GM12875 (cell line): ENCODE measurements around the gene FGD5.

Source experiments
- H3K4me3 ChIP-seq: one replicate; pipeline ENCODE4 v1.5.1; 2011; ENCODE audit warnings: low read depth, low read length, control low read depth
- TF ChIP-seq, protein P1 (sequence below): IDR thresholded peaks from 2 replicates; pipeline ENCODE4 v1.5.1; 2011; ENCODE audit warnings: low read depth, mild to moderate bottlenecking, control low read depth, inconsistent platforms, low read length, moderate library complexity, borderline replicate concordance; ENCODE audit not compliant: insufficient read depth

The FGD5 gene

DNA sequence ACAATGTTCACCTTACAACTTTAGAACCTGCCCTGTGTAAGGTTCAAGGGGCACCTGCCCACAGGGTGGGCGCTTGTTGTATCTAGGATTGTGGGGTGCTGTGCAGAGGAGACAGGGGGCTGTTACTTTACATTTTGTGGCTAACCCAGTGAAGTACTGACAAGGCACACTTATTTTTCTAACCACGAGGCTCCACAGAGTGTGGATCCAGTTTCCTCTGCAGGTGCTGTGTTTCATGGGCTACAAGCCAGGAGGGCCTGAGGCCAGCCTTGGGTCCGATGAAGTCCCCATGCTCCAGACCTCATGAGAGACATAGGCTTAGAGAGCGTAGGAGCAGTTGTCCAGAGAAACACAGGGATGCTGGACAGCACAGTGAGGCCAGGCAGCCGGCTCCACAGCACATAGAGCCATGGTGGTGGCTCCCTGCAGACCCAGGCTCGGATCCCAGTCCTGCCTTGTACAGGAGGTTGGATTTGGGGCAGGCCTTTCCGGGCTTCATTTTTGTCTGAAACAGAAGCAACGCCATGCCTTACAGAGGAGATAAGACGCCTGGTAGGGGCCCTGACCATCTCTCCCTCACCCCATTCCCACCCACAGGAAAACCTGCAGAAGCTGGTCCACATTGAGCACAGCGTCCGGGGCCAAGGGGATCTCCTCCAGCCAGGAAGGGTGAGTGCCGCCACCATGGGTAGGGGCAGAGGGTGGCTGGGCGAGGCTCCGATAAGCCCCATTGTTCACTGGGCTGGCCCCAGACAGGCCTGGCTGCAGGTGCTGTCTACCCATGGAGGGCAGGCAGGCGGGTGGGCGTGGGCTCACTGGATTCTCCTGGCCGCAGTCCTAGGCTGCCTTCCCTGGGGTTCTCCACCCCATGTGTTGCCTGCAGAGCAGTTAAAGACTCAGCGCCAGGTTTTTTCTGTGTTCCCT, 88.5 kb downstream of the FGD5 start:
- no peak overlapping the region for H3K4me3 ChIP-seq
- TF ChIP-seq, protein P1, sequence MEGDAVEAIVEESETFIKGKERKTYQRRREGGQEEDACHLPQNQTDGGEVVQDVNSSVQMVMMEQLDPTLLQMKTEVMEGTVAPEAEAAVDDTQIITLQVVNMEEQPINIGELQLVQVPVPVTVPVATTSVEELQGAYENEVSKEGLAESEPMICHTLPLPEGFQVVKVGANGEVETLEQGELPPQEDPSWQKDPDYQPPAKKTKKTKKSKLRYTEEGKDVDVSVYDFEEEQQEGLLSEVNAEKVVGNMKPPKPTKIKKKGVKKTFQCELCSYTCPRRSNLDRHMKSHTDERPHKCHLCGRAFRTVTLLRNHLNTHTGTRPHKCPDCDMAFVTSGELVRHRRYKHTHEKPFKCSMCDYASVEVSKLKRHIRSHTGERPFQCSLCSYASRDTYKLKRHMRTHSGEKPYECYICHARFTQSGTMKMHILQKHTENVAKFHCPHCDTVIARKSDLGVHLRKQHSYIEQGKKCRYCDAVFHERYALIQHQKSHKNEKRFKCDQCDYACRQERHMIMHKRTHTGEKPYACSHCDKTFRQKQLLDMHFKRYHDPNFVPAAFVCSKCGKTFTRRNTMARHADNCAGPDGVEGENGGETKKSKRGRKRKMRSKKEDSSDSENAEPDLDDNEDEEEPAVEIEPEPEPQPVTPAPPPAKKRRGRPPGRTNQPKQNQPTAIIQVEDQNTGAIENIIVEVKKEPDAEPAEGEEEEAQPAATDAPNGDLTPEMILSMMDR: no peak

DNA sequence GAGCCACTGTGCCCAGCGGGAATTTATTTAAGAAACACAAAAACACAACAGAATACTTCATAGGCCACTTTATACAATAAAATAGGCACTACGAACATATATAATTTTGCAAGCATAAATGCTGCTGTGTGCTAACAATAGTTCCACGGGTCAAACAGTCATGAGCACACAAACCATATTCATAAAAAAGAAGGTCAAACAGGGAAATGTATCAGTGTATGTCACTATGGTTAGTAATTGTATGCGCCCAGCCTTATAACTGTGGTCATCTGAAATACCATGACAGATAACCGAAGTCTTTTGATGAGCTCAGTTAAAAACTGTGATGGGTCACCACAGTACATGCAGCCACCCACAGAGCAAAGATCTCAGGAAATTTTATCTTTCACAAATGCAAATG, 90.5 kb downstream of the FGD5 start:
- TF ChIP-seq, protein P1: no peak
- no peak overlapping the region for H3K4me3 ChIP-seq

- H3K4me3 ChIP-seq: no peak overlapping the region
- TF ChIP-seq, protein P1: no peak
These were observed 92.9 kb downstream of the FGD5 start for GRCh38 chr3:14911651-14912050.

DNA sequence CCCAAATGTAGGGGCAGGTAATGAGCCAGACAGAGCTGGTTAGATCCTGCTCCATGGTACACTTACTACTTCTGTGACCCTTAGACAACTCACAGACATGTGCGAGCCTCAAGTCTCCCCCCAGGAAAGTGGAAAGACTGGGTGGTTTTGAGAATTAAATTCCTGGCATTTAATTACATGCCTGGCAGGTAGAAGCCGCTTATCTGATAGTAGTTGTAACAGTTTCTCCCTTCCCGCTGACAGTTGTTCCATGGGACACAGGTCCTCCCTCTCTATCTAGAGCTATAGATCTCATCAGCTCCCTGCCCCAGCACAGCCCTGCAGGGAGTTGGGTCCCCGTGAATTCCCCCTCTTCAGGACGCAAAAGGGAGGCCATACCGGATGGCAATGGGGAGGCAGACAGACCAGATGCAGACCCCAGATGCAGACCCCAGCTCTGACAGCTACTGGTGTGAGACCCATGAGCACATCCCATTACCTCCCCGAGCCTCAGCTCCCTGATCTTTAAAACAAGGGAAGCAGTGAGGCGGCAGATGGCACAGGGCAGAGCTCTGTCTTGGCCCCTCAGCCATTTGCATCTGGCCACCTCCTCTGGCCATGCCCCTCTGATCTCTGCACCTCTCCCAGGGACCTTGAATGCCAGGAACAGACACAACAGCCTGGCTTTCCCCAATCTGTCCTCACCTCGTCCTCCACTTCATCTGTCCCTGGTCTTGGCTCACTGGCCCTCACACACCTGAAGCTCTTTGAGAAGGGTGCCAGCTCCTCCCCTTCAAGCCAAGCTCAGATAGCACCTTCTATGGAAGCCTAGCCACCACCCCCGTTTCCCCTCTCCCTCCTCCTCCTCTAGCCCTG, 94.5 kb downstream of the FGD5 start:
- TF ChIP-seq, protein P1: no peak
- no peak overlapping the region for H3K4me3 ChIP-seq

DNA sequence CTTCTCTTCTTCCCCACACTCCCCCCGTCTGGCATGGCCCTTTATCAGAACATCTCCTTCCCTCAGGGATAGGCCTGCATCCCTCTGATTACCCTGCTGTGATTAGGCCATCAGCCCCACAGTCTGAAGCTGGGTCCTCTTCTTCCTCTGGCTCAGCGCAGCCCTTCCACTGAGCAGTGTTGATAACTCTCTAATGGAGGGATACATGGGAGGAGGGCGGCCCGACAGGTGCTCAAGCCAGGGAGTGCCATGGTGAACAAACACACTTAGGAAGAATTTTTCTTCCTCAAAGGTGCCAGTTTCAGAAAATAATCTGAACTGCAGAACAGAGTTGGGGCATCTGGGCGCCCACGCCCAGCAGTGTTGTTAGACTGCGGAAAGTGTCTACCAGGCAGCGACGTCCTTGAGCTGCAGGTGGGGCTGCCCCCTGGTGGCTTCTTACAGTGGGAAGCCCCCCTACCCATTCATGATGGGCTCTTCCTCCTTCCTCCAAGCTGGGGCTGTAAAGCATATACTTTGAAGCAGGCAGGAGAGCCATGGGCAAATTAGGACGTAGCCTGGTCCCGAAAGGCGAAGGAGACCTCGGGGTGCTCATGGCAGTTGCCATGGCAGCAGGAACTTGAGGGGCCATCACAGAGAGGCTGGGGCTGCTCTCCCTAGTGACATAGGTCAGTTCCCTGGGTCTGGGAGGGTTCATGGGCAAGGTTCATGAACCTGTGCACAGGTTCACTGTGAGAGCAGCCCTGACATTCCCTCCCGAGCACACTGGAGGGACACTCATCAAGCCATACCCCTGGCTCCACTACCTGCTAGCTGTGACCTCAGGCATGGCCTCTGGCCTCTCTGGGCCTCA, 95.4 kb downstream of the FGD5 start:
- TF ChIP-seq, protein P1: no peak
- H3K4me3 ChIP-seq: no peak overlapping the region

DNA sequence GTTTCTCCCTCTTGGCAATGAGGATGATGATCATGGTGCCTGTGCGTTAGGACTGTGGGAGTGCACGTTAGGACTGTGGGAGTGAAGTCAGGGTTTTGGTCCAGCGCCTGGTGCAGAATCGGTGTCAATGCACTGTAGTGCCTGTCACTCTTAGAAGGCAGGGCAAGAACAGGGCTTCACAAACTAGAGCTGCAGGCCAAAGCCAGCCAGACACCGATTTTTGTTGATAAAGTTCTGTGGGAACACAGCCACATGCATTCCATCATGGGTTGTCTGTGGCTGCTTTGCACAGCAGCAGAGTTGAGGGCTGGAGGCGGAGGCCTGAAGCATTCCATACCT, 96.0 kb downstream of the FGD5 start:
- no peak overlapping the region for H3K4me3 ChIP-seq
- TF ChIP-seq, protein P1: no peak
